Activated T-cell treated with anti-CD3 and anti-CD28 coated beads for 48 hours (primary cell): Measurements from ENCODE around the gene PACC1.

Experiments
- DNase-seq: peaks from one replicate; pipeline ENCODE4 v3.0.0-alpha.2; 2020; ENCODE audit warnings: low read depth

The PACC1 gene

GRCh38 chr1:212414328-212415106, at the start of gene PACC1:
TSS of gene PACC1 (minus strand) at chr1:212414886. CDS start at chr1:212414757, 129 bp downstream.
- DNase-seq, result peak; percentile 89

- no peak for DNase-seq
Observed at GRCh38 chr1:212463565-212464285, 49.0 kb upstream of the PACC1 start.

GRCh38 chr1:212461916-212462660, 47.4 kb upstream of the PACC1 start:
- DNase-seq, result no peak

- DNase-seq, result no peak
Observed at GRCh38 chr1:212460376-212460775, 45.7 kb upstream of the PACC1 start.

GRCh38 chr1:212459656-212460055, 45.0 kb upstream of the PACC1 start:
- no peak for DNase-seq

- DNase-seq, result no peak
Observed at GRCh38 chr1:212458817-212459216, 44.1 kb upstream of the PACC1 start.

- peak; percentile 55 for DNase-seq
Observed at GRCh38 chr1:212457740-212458338, 43.2 kb upstream of the PACC1 start.

GRCh38 chr1:212455803-212456528, 41.3 kb upstream of the PACC1 start:
- DNase-seq, result peak; percentile 76

GRCh38 chr1:212455401-212455800, 40.7 kb upstream of the PACC1 start:
- DNase-seq, result no peak

- no peak for DNase-seq
Observed at GRCh38 chr1:212454741-212455140, 40.1 kb upstream of the PACC1 start.

- no peak for DNase-seq
Observed at GRCh38 chr1:212453156-212453857, 38.6 kb upstream of the PACC1 start.

GRCh38 chr1:212452323-212453155, 37.9 kb upstream of the PACC1 start:
- no peak for DNase-seq

- DNase-seq, result no peak
Observed at GRCh38 chr1:212451416-212452322, 37.0 kb upstream of the PACC1 start.

- no peak for DNase-seq
Observed at GRCh38 chr1:212450331-212450881, 35.7 kb upstream of the PACC1 start.

GRCh38 chr1:212447478-212447877, 32.8 kb upstream of the PACC1 start:
- no peak for DNase-seq

- DNase-seq, result no peak
Observed at GRCh38 chr1:212446333-212446732, 31.6 kb upstream of the PACC1 start.

- no peak for DNase-seq
Observed at GRCh38 chr1:212442408-212442807, 27.7 kb upstream of the PACC1 start.

GRCh38 chr1:212440419-212440818, 25.7 kb upstream of the PACC1 start:
- DNase-seq, result no peak

- DNase-seq, result no peak
Observed at GRCh38 chr1:212438831-212439237, 24.1 kb upstream of the PACC1 start.
